Cardiac fibroblast (primary cell): ENCODE measurements around the gene NNT.
"Not testable (repeated sequence)": the region's sequence is repeated elsewhere in the genome, so short reads cannot be mapped to it uniquely, and the experiment has no call there.

Source experiments
- DNase-seq, 2 donors: peaks; one replicate each; pipeline versions ENCODE4 v3.0.0 to v3.0.0-alpha.2; 2010; ENCODE audit warnings: low read depth in 2 of 2
- H3K4me3 ChIP-seq, 2 donors: replicated peaks in 1 of 2; 1 replicate in 1 of 2; 2 replicates in 1 of 2; pipeline ENCODE4 v1.5.1; 2011; ENCODE audit warnings: low read depth in 2 of 2, low read length in 2 of 2, mild to moderate bottlenecking in 2 of 2, moderate library complexity in 1 of 2
- CTCF ChIP-seq: IDR thresholded peaks from one replicate; pipeline ENCODE4 v1.5.1; 2011; ENCODE audit warnings: low read depth, mild to moderate bottlenecking, low read length, inconsistent platforms

Gene NNT

GRCh38 chr5:43602461-43603343 is at the start of gene NNT:
Gene NNT (plus strand): TSS chr5:43603180. CDS start chr5:43609196, 6,016 bp downstream.
- peak; percentile 51 to 59 for DNase-seq

GRCh38 chr5:43553381-43553780 is 49.6 kb upstream of the NNT start:
- peak; percentile 10 to 53 for DNase-seq
- H3K4me3 ChIP-seq, result no peak overlapping the region
- no peak for TF ChIP-seq CTCF

More at GRCh38 chr5:43602461-43603343, at the start of gene NNT:
- H3K4me3 ChIP-seq, result peak within 1 kb of the TSS; percentile 75 to 86
- no peak for TF ChIP-seq CTCF

- H3K4me3 ChIP-seq, result no peak overlapping the region
- TF ChIP-seq CTCF, result no peak
- no peak for DNase-seq
Observed at GRCh38 chr5:43554497-43554896, 48.5 kb upstream of the NNT start.

GRCh38 chr5:43555895-43556606 is 46.9 kb upstream of the NNT start:
- peak overlapping the region; percentile 81 to 91 for H3K4me3 ChIP-seq
- no peak for TF ChIP-seq CTCF
- DNase-seq, result peak; percentile 41 to 43

- H3K4me3 ChIP-seq, result peak overlapping the region; percentile 81 to 91
- not testable (repeated sequence) for DNase-seq
Observed at GRCh38 chr5:43556607-43556856, 46.4 kb upstream of the NNT start.

GRCh38 chr5:43556857-43557542 is 46.0 kb upstream of the NNT start, which contains the start of gene PAIP1:
Gene PAIP1 (minus strand): TSS chr5:43557077. CDS start chr5:43556846, 231 bp downstream.
- H3K4me3 ChIP-seq, result peak within 1 kb of the TSS; percentile 81 to 91
- peak; percentile 4 for TF ChIP-seq CTCF
- DNase-seq, result peak; percentile 88 to 92

- no peak for TF ChIP-seq CTCF
- DNase-seq, result peak; percentile 67 to 74
- no peak overlapping the region for H3K4me3 ChIP-seq
Observed at GRCh38 chr5:43560128-43560527, 42.9 kb upstream of the NNT start.
